Measurements from ENCODE around the gene PDZK1IP1. TPM values are rescaled to one million over a fixed set of nuclear protein-coding genes. Genes with fewer than 3 reads are reported as not detected.

Gene PDZK1IP1
- total and polyA plus RNA-seq, 2 of the 13 experiments (the other 11 are each of a cell fraction or from before 2014, with no cell fraction given) = 0.24 to 1.6 TPM

- TF ChIP-seq ZNF770 (CRISPR knock-in tag; IDR thresholded peaks at IDR 0.05) (no peak), PATZ1 (CRISPR knock-in tag; IDR thresholded peaks at IDR 0.05) (0 out of 2 replicates have a peak, but pooled peaks have one; percentile 24), TARDBP (CRISPR knock-in tag; IDR thresholded peaks at IDR 0.05) (peak; percentile 37; the same call in 1 of the 2 replicates), ZNF687 (CRISPR knock-in tag; IDR thresholded peaks at IDR 0.05) (peak; percentile 88), KLF9 (CRISPR knock-in tag; IDR thresholded peaks at IDR 0.05; ENCODE audit: low read depth) (no peak), ZNF354B (CRISPR knock-in tag; IDR thresholded peaks at IDR 0.05) (0 out of 2 replicates have a peak, but pooled peaks have one; percentile 57), NR2F6 (IDR thresholded peaks at IDR 0.05) (no peak), NR2F6 (CRISPR knock-in tag; IDR thresholded peaks at IDR 0.05) (0 out of 2 replicates have a peak, but pooled peaks have one; percentile 28), ZFX (CRISPR knock-in tag; IDR thresholded peaks at IDR 0.05; ENCODE audit: low read depth) (peak; percentile 73), TFAP4 (IDR thresholded peaks at IDR 0.05; ENCODE audit: borderline replicate concordance, low read depth) (peak; percentile 66; the same call in 1 of the 2 replicates), THAP9 (CRISPR knock-in tag; IDR thresholded peaks at IDR 0.05; ENCODE audit: borderline replicate concordance) (no peak), RELA (CRISPR knock-in tag; IDR thresholded peaks at IDR 0.05) (no peak), HNF4G (IDR thresholded peaks at IDR 0.05; ENCODE audit: borderline replicate concordance, low read depth, low read length) (peak; percentile 49; the same call in 1 of the 2 replicates), HNF4G (CRISPR knock-in tag; IDR thresholded peaks at IDR 0.05; ENCODE audit: borderline replicate concordance, low read depth) (no peak; the same call in 1 of the 2 replicates), ZNF598 (CRISPR knock-in tag; IDR thresholded peaks at IDR 0.05; ENCODE audit: borderline replicate concordance) (0 out of 2 replicates have a peak, but pooled peaks have one; percentile 9), MAX (IDR thresholded peaks at IDR 0.05) (peak; percentile 45; the same call in 1 of the 2 replicates), HNF4A (CRISPR knock-in tag; IDR thresholded peaks at IDR 0.05) (peak; percentile 82)
Observed at GRCh38 chr1:47187231-47187925, 2.5 kb downstream of the PDZK1IP1 start (continued).

All from HepG2 (cell line).